SK-N-SH (cell line): ENCODE measurements around the gene TMEM144. TPM values are rescaled to one million over a fixed set of nuclear protein-coding genes. Genes with fewer than 3 reads are reported as not detected.

Experiments
- CTCF ChIA-PET: fragments of 300-600, 350-600 bp; formaldehyde crosslinking; extraction: SDS; loops from one replicate; lab custom pipeline; 2021; lab: Yijun Ruan, JAX
- POLR2A ChIA-PET: fragments of 350-600 bp; sonication (Branson Sonifier 250); formaldehyde crosslinking; extraction: SDS; loops from one replicate; lab custom pipeline; 2020; ENCODE audit warnings: antibody characterized with exemption, inconsistent platforms; lab: Yijun Ruan, JAX
- DNase-seq: peaks from one replicate; pipeline ENCODE4 v3.0.0; 2012
- H2AFZ ChIP-seq: fragments of 200-600 bp; sonication (generic); 2 replicates; pipeline ENCODE4 v1.8.1; 2016; ENCODE audit warnings: antibody characterized with exemption, mild to moderate bottlenecking, low read depth
- H3F3A ChIP-seq: fragments of 200-600 bp; sonication (generic); replicated peaks from 2 replicates; pipeline ENCODE3; 2016; ENCODE audit warnings: antibody characterized with exemption, mild to moderate bottlenecking; ENCODE audit not compliant: insufficient read depth
- H3K27ac ChIP-seq, 2 experiments: fragments of 200-500 bp in 1 of 2; fragments of 200-600 bp in 1 of 2; sonication (Bioruptor generic) in 1 of 2; sonication (generic), shearing (Covaris generic) in 1 of 2; 2 replicates each; pipeline versions ENCODE4 v1.5.1 to v1.6.1; 2014 to 2016; ENCODE audit warnings: low read depth in 2 of 2, inconsistent platforms in 1 of 2, low read length in 1 of 2, mild to moderate bottlenecking in 1 of 2, mixed read lengths in 1 of 2
- H3K27me3 ChIP-seq: fragments of 200-600 bp; sonication (generic), shearing (Covaris generic); 2 replicates; pipeline ENCODE4 v1.6.1; 2016; ENCODE audit warnings: mixed run types; ENCODE audit not compliant: insufficient read depth
- H3K36me3 ChIP-seq, 2 experiments: fragments of 200-500 bp in 1 of 2; fragments of 200-600 bp in 1 of 2; sonication (Bioruptor generic) in 1 of 2; sonication (generic) in 1 of 2; replicated peaks in 1 of 2; 2 replicates each; pipeline versions ENCODE3 to v1.5.1; 2014 to 2016; ENCODE audit warnings: low read length in 1 of 2, mild to moderate bottlenecking in 1 of 2; ENCODE audit not compliant: insufficient read depth in 2 of 2, control insufficient read depth in 1 of 2
- H3K4me1 ChIP-seq, 2 experiments: fragments of 200-500 bp in 1 of 2; fragments of 200-600 bp in 1 of 2; sonication (Bioruptor generic) in 1 of 2; sonication (generic), shearing (Covaris generic) in 1 of 2; 2 replicates each; pipeline versions ENCODE4 v1.5.1 to v1.6.1; 2014 to 2016; ENCODE audit warnings: low read depth in 1 of 2, low read length in 1 of 2, mixed run types in 1 of 2; ENCODE audit not compliant: insufficient read depth in 2 of 2, control insufficient read depth in 1 of 2
- H3K4me2 ChIP-seq: fragments of 200-600 bp; sonication (generic), shearing (Covaris generic); 2 replicates; pipeline ENCODE4 v1.6.1; 2017; ENCODE audit warnings: mixed run types
- H3K4me3 ChIP-seq, 2 experiments: fragments of 200-500 bp in 1 of 2; fragments of 200-600 bp in 1 of 2; sonication (Bioruptor generic) in 1 of 2; sonication (generic), shearing (Covaris generic) in 1 of 2; 2 replicates each; pipeline versions ENCODE4 v1.5.1 to v1.8.1; 2014 to 2016; ENCODE audit warnings: low read depth in 2 of 2, inconsistent platforms in 1 of 2, low read length in 1 of 2, mild to moderate bottlenecking in 1 of 2, mixed read lengths in 1 of 2, moderate library complexity in 1 of 2
- H3K79me2 ChIP-seq: fragments of 200-600 bp; sonication (generic); 2 replicates; pipeline ENCODE4 v1.8.1; 2017; ENCODE audit warnings: mild to moderate bottlenecking; ENCODE audit not compliant: insufficient read depth
- H3K9ac ChIP-seq: fragments of 200-600 bp; sonication (generic); 2 replicates; pipeline ENCODE4 v1.6.1; 2017; ENCODE audit warnings: mixed run types
- H3K9me2 ChIP-seq: fragments of 200-600 bp; sonication (generic); 2 replicates; pipeline ENCODE4 v1.6.1; 2017; ENCODE audit warnings: mixed run types
- H3K9me3 ChIP-seq: fragments of 200-600 bp; sonication (generic); 2 replicates; pipeline ENCODE4 v1.6.1; 2017; ENCODE audit warnings: mixed run types, mild to moderate bottlenecking, moderate library complexity
- H4K20me1 ChIP-seq: fragments of 200-600 bp; sonication (generic); 2 replicates; pipeline ENCODE4 v1.6.1; 2017; ENCODE audit warnings: mild to moderate bottlenecking, mixed run types; ENCODE audit not compliant: insufficient read depth
- FOSL2 ChIP-seq: IDR thresholded peaks from 2 replicates; pipeline ENCODE4 v1.4.0; 2012; ENCODE audit warnings: low read depth, mild to moderate bottlenecking, moderate library complexity, borderline replicate concordance
- FOXJ3 ChIP-seq: sonication (generic); formaldehyde crosslinking; IDR thresholded peaks from 2 replicates; pipeline ENCODE4 v1.5.1; 2020; ENCODE audit warnings: mild to moderate bottlenecking, missing genetic modification reagents
- IRF3 ChIP-seq: fragments of 150-350 bp; IDR thresholded peaks from 2 replicates; pipeline ENCODE4 v1.6.1; 2016; ENCODE audit warnings: mild to moderate bottlenecking, low read depth, low read length
- JUND ChIP-seq: IDR thresholded peaks from 2 replicates; pipeline ENCODE4 v1.4.0; 2012
- MEF2A ChIP-seq: IDR thresholded peaks from 2 replicates; pipeline ENCODE4 v1.4.0; 2012; ENCODE audit warnings: low read depth, borderline replicate concordance
- MXI1 ChIP-seq: IDR thresholded peaks from 2 replicates; pipeline ENCODE4 v1.6.1; 2012; ENCODE audit warnings: mild to moderate bottlenecking, low read depth, low read length, improper control_type of control experiment
- SMC3 ChIP-seq: IDR thresholded peaks from 2 replicates; pipeline ENCODE4 v1.6.1; 2012; ENCODE audit warnings: low read depth, low read length, improper control_type of control experiment
- TAF1 ChIP-seq: IDR thresholded peaks from 2 replicates; pipeline ENCODE4 v1.6.1; 2012; ENCODE audit warnings: low read depth, mild to moderate bottlenecking, low read length, moderate library complexity, borderline replicate concordance
- USF1 ChIP-seq: IDR thresholded peaks from 2 replicates; pipeline ENCODE4 v1.4.0; 2012; ENCODE audit warnings: low read depth, borderline replicate concordance
- WGBS: methylation state at CpG from one replicate; pipeline ENCODE4 v1.1.6; 2017; ENCODE audit warnings: low lambda C conversion rate; 5-methylcytosine and 5-hydroxymethylcytosine counted together
- polyA plus RNA-seq, 3 experiments: library from polyadenylated mRNA; depleted of rRNA; stranded (reverse); fragments of >200 nt; gene quantifications; 2 replicates each; pipeline ENCODE4 v1.2.3, GENCODE V29; 2012

The TMEM144 gene
- polyA plus RNA-seq, 1 of the 3 experiments (the other 2 are of a cell fraction), result not detected

GRCh38 chr4:158291334-158292055 is 81.2 kb downstream of the TMEM144 start:
- CTCF ChIA-PET, result no interaction called here

GRCh38 chr4:158292156-158292555 is 81.9 kb downstream of the TMEM144 start:
- Histone ChIP-seq H3K4me1 (peaks cover 0 to under 1% of the 10 kb centered on the region in 2 experiments; a peak in 1 of 4 replicates), H3K9ac (no peak overlapping the region), H3K27me3 (no peaks in the 10 kb centered on the region), H3K4me2 (no peak overlapping the region)
- no peak for DNase-seq
- no peak for TF ChIP-seq JUND
- no peak for TF ChIP-seq TAF1
- no peak for TF ChIP-seq FOSL2
- TF ChIP-seq, all 33 proteins: peak for 0
- ChIA-PET POLR2A (no interaction called here), CTCF (no interaction called here)
- no peaks in the 10 kb centered on the region for H3K9me2 ChIP-seq
- no peaks in the 10 kb centered on the region for H4K20me1 ChIP-seq
- H2AFZ ChIP-seq, result no peak overlapping the region
- WGBS, result 45% methylated on average over 3 of the region's 3 CpGs
- H3F3A ChIP-seq, result no peaks in the 10 kb centered on the region
- H3K27ac ChIP-seq, result no peak overlapping the region
- no peaks in the 10 kb centered on the region for H3K36me3 ChIP-seq
- no peaks in the 10 kb centered on the region for H3K79me2 ChIP-seq
- H3K9me3 ChIP-seq, result no peaks in the 10 kb centered on the region
- no peak overlapping the region for H3K4me3 ChIP-seq

More at GRCh38 chr4:158291334-158292055, 81.2 kb downstream of the TMEM144 start:
- Histone ChIP-seq H3K9ac (no peak overlapping the region), H3K79me2 (no peaks in the 10 kb centered on the region), H3K4me2 (no peak overlapping the region), H3K36me3 (no peaks in the 10 kb centered on the region), H3K9me3 (no peaks in the 10 kb centered on the region), H3F3A (no peaks in the 10 kb centered on the region), H3K27ac (no peak overlapping the region), H3K4me1 (no peaks in the 10 kb centered on the region), H3K4me3 (no peak overlapping the region), H4K20me1 (no peaks in the 10 kb centered on the region), H3K9me2 (no peaks in the 10 kb centered on the region), H3K27me3 (no peaks in the 10 kb centered on the region), H2AFZ (no peak overlapping the region)
- no peak for DNase-seq
- 49% methylated on average over 9 of the region's 11 CpGs for WGBS
- no peak for TF ChIP-seq MEF2A
- no peak for TF ChIP-seq MXI1
- no peak for TF ChIP-seq TAF1
- no peak for TF ChIP-seq FOXJ3 (CRISPR knock-in tag)
- no peak for TF ChIP-seq USF1
- TF ChIP-seq SMC3, result no peak
- TF ChIP-seq IRF3, result no peak
- TF ChIP-seq FOSL2, result no peak
- POLR2A ChIA-PET, result no interaction called here
